ENCODE data around the gene ZBTB16.

The ZBTB16 gene

DNA sequence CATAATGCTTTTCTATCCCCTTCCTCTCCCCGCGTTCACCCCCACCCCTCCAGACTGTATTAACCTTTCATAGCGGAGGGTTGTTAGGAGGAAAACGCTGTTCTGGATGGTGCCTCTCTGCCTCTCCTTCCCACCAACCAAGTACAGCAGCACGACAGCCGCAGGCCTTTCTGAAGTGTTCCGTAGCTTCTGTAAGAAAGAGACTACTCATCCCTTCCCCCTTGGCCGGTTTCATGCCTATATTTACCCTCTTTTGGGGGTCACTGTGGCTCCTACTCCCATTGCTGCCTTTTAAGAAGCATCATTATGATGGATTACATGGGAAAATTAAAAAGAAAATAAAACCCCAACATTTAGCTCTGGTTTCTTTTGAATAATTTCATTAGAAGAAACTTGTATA is 46.5 kb downstream of the ZBTB16 start:
- DNase-seq (ENCODE audit: low read depth in 3 of 3, low spot score in 1 of 3) = no peak

DNA sequence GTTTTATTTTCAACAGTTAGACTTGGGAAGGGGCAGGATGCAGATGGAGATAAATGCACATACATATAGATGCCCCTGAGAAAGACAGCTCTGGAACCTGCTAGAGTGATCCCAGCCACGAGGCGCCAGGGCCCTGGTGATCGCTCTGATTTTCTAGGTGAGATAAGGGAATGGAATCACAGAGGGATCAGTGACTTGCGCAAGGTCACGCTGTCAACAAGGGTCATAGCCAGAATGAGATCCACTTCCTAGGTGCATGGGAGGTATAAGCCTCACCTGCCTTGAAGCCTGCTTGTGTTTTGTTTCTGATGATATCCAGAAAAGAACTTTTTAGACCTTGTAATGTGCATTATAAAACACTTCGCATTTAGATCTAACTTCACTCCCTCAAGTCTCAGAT is 47.5 kb downstream of the ZBTB16 start:
- no peak for DNase-seq (ENCODE audit: low read depth in 3 of 3, low spot score in 1 of 3)

DNA sequence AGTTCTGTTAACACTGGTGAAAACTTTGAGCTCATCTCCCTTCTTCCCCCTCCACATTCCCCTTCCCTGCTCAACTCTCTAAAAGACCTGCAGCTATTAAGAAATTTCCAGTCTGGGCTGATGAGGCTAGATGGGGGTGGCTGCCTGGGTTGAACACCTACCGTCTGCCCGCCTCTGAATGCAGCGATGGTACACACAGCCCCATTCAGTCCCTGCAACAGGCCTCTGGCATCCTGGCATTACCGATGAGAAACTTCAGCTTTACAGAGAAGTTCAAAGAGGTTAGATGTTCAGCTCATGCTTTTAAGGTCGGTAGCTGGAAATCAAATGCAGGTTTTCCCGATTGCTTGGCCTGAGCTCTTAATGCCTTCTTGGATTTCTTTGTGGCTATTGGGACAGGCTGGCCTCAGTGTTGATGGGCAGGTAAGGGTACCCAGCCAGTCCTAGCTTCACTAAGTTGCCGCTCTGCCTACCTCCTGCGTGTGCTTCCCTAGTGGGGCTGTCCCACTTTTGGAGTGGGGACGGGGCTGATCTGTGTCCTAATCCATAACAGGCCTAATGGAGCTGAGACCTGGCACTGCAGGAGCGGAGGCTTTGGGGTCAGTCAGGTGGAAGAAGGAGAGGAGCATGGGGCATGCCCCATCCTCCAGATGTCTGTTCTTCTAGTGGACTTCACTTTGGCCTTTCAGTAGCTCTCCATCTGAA is 49.1 kb downstream of the ZBTB16 start:
- no peak for DNase-seq (ENCODE audit: low read depth in 3 of 3, low spot score in 1 of 3)

DNA sequence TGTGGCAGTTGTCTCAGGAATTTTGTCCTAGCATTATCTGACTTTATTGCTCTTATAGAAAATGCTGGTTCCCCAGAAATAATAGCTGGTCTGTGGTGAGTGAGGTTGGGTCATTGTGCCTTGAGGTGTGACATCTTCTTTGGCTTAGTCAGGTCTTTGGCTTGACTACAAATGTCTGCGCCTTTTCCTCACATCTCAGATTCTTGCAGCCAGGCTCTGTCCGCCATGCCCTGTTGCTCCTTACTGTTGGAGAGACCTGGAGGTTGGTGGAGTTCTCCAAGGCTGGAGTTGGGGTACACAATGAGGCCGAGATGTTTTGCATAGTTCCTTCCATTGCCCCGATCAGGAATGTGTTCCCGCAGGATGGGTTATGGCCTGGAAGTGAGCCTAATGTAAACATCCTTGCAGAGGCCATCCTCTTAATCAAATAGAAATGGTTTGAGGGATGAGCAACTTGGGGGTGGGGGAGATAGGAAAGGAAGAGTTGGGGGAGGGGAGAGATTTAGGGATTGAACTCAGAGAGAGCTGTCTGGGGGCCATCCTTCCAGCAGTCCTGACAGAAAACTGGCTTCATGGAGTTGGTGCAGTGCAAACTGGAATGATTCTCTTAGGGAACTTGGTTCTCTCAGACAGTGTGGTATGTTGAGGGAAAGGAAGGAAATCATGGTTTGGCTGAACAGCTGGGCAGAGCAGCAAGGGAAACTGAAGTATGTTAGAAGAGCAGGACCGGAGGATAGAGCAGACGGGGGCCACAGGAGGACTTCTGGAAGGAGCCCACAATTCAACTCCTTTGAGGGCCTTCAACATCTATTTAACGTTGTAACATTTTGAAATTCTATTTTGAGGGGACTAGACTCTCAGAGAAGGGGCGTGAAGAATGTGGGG is 49.9 kb downstream of the ZBTB16 start:
- DNase-seq (ENCODE audit: low read depth in 3 of 3, low spot score in 1 of 3) = no peak

DNA sequence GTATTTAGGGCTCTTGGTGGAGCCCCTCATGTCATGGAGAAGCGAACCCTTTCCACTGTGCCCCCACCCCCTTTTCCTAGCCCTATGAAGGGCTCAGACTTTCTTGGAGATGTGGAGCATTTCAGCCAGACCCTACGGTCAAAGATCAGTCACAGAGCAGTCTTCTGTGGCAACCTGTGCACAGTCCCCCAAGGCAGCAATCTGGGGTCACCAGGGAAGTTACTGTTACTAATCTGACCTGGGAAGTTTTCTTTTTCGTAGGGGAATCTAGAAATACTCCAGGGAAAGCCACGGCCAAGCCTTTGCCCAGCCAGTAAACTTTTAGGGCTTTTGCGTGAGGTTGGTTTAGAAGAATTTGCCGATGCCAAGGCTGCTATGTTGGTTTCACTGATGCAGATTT is 50.6 kb downstream of the ZBTB16 start:
- DNase-seq (ENCODE audit: low read depth in 3 of 3, low spot score in 1 of 3) = no peak

DNA sequence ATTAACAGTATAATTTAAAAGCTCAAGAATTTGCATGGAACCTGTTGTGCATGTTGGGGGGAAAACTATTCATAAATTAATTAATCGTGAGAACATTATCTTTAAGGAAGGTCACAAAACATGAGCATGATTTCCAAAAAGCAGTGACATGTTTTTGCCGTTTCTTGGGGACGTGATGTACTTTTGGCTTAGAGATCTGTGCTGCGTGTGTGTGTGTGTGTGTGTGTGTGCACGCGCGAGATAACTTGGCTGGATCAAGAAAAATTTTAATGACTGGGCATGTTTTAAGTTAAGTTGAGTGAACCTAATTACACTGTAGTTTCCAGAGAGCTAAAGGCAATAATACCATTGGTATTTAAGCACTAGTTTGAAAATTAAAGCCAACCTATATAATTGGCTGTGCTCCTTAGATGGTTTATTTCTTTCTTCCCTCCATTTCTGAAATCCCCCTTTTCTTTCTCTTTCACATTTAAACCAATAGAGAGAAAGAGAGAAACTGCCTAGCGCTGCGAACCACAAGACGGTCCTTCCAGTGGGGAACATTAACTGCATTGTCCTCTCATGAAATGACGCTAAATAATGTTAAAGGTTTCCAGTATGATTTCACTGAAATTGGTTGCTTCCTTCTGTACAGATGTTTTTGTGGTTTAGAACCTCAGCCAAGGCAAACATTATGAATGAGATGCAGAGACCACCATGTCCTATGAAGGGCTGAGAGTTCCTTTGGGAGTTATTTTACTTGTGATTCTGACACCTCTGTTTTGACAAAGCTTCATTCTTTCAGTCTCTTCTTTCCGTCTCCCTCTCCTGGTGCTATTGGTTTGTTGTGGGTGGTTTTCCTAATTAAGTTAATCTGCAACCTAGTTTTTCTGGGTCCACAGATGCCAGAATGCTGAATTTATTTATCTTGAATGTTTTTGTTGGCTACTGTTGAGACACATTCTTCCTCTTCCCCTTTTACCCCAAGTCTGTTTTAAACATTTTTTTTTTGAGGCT is 51.7 kb downstream of the ZBTB16 start:
- DNase-seq (ENCODE audit: low read depth in 3 of 3, low spot score in 1 of 3) = no peak

DNA sequence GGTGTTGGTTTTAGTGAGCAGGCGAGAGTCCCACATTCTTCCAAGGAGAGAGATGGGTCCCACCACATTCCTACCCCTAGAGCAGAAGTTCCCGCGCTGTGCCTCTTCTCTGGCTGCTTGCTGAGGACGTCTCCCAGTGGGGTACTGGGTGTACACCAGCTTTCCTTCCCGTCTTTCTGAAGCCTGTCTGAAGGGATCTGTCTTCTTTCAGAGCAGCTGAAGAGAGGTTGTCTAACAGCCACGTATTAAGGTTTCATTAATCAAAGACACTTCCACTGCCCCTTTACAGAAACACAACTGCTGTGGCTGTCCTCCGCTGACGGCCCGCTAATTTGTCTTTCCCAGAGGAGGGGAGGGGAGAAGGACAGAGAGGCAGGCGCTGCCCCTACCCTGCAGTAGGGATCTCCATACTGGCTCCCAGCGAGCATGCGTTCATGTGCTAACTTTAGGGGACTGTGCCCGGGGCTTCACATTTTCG is 56.0 kb downstream of the ZBTB16 start:
- no peak for DNase-seq (ENCODE audit: low read depth in 3 of 3, low spot score in 1 of 3)

DNA sequence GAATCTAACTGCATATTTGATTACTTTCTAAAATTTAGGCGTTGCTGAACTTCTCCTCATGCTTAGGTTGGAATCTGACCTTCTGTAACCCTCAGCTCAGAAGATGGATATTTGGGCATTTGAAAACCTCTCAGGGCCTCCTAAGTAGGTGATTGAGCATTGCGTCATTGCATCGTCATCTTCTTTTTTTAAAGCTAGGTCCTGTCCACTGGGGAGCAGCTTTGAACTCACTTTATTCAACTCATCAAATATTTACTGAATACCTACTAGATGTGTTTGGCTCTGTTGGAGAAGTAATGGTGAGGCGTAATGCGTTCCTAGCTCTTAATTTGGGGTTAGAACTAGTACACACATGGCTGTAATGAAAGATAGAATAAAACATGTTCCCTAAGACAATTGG is 56.8 kb downstream of the ZBTB16 start:
- DNase-seq (ENCODE audit: low read depth in 3 of 3, low spot score in 1 of 3) = no peak

DNA sequence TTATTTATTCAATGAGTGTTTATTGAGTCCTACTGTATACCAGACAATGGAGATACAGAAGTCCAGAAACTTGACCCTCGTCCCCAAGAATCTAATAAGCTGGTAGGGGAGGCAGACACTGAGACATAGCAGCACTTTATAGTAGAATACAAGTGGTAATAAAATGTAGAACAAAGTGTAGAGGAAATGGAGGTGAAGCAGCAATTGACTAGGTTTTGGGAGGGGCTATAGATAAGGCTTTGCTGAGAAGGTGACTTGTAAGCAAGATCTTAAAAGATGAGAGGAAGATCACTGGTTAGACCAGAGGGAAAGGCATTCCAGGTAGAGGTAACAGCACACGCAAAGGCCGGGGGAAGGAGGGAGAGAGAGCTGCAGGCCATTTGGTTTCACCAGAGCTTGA is 57.3 kb downstream of the ZBTB16 start:
- DNase-seq (ENCODE audit: low read depth in 3 of 3, low spot score in 1 of 3) = no peak

DNA sequence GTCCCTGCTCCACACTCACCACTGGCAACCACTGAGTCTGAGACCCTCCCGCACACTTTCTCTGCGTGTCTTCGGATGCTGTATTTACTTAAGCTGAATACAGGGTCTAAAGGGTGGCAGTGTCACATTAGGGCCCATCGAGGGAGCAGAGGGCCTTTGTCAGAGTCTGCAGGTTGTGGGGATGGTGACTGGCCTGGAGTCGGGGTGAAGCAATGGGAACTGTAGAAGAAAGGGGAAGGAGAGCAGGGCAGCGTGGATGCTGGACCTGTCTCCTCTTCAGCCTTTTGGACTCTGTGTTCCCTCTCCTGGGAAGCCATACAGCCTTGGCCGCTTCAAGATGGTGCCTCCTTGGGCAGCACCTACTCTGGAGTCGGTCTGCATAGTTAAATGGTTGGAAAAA is 61.1 kb downstream of the ZBTB16 start:
- DNase-seq (ENCODE audit: low read depth in 3 of 3, low spot score in 1 of 3) = no peak

DNA sequence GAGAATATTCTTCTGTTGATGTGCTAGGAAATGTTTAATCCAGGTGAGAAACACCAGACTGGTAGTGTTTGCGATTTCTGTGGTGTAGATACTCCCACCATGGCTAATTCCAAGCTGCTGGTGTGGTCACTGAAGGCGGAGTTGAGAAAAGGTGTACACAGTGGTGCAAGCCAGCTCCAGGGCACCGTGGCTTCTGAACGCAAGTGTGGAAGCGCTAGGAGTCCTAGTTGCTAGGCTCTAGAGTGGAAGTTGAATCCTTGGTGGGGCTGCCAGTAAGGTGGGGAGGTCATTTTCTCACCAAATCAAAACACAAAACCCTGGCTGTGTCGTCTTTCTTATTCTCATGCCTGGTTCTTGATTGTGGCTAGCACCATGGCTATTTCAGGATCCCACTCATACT is 61.6 kb downstream of the ZBTB16 start:
- DNase-seq (ENCODE audit: low read depth in 3 of 3, low spot score in 1 of 3) = no peak

DNA sequence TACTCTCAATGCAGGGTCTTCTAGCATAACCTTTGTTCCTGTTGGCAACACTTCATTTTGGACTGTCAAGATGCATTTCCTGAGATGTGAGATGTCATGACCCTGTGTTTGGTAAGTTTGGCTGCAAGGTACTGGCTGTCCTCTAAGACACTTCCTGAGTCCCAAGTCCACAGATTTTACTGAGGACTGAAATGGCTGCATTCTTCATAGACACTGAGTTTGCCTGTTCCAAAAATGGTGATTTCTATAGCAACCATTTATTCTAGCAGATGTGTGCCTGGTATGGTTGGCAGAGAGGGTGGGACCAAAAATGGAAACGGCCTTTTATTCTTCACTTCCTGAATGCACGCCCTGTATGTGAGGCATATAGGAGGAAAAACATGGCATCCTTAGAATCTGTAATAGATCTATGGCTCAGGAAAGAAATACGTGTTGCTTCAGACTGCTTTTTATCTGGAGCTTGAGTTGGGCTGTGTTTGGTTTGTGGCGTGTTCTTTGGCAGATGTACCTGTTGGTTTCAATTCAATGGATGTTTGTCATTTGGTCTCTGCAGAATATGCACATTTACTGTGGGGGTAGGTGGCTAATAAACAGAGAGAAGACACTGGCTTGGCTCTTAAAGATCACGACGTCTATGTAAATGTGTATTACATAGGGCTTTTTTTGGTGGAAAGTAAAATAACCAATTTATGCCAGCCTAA is 62.4 kb downstream of the ZBTB16 start:
- DNase-seq (ENCODE audit: low read depth in 3 of 3, low spot score in 1 of 3) = no peak

DNA sequence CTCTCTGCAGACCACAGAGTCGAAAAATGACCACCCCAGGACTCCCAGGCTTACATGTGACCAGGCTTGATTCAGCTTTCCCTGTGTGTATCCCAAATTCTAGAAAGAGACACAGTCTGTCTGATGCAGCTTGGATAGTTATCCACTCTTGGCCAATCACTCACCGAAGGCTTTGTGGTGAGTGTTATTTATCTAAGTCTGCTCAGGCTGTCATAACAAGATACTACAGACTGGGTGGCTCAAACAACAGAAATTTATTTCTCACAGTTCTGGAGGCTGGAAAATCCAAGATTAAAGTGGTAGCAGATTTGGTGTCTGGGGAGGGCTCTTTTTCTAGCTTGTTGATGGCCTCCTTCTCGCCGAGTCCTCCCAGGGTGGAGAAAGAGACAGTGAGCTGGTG is 63.2 kb downstream of the ZBTB16 start:
- DNase-seq (ENCODE audit: low read depth in 3 of 3, low spot score in 1 of 3) = no peak

DNA sequence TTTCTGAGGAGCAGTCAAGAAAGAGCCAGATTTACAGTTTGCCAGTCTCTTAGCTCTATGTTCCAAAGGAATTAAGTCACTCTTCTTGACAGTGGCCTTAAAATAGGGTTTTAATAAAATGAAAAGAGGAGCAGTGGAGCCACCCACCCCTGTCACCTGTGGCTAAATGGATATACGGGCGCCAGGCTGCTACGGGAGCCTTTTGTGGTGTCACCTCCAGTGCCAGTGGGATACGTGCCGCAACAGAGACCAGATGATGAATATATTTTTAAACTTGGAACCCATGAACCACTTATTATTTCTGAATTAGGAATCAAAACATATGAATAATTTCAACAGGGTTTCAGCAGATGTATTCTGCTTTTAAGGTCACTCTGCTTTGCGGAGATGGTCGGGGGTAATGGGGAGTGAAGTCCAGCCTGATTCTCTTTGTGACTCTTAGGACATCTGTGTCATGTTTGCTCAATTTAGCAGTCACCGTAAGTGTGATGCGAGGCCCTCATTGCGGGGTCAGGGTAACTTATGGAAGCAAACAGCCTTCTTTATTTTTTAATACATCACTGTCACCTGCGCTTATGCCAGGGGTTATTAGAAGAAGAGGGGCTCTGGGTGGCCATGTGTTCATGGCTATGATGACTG is 64.3 kb downstream of the ZBTB16 start:
- no peak for DNase-seq (ENCODE audit: low read depth in 3 of 3, low spot score in 1 of 3)

DNA sequence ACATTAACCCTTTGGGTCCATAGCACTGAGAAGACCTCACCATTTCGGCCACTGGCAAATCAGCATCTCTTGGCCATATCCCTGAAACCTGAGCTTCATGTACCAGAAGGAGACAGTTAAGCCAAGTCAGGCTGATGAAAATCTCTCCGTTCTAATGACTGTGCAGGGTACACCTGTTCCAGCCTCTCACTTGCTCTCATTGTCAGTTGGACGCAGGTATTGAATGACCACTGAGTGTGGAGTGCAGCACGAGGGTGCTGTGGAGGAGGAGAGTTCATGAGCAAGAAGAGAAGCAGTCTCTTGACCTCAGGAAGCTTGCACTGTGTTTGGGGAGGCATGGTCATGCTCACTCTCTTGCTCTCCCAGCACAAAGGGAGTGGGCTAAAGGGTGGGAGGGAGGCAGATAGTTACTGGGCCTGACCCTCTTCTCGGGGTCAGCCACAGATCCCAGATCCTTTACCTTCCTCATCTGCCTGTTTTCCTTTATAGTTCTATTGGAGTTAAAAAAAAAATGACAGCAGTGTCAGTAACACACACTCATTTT is 65.2 kb downstream of the ZBTB16 start:
- no peak for DNase-seq (ENCODE audit: low read depth in 3 of 3, low spot score in 1 of 3)

DNA sequence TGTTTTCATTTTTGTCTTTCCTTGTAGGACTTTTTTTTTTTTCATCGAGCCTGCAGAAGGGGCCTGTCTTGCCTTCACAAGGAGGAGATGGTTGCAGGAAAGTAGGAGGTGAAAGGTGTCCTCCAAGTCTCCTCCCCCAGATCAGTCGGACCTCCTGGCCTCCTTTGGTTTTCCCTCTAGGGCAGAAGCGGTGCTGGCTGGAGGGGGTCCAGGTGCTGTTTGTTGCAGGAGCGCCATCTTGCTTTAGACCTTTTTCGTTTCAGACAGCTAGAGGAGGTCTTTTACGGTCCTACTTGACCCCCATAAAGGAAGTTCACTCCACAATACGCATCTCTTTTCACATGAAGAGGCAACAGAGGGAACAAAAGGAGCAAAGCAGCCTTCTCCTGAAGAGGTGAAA is 66.0 kb downstream of the ZBTB16 start:
- DNase-seq (ENCODE audit: low read depth in 3 of 3, low spot score in 1 of 3) = no peak

DNA sequence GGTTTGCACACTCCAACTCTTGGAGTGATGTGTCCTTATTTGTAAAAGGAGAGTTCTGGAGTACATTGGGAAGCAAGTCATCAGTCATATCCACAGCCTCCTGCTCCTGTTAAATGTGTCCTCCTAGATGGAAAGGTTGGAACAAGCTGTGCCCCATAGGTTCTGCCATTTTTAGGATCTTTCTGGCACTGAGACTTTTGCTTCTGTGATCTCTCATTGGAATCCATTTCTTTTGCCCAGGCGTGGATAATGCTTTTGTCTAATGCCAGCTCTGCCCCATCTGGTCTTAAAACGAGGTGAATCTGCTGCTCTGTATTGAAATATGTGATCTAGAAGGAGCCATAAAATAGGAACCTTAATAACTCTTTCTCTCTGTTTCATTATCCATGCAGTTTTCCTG is 66.4 kb downstream of the ZBTB16 start:
- no peak for DNase-seq (ENCODE audit: low read depth in 3 of 3, low spot score in 1 of 3)

DNA sequence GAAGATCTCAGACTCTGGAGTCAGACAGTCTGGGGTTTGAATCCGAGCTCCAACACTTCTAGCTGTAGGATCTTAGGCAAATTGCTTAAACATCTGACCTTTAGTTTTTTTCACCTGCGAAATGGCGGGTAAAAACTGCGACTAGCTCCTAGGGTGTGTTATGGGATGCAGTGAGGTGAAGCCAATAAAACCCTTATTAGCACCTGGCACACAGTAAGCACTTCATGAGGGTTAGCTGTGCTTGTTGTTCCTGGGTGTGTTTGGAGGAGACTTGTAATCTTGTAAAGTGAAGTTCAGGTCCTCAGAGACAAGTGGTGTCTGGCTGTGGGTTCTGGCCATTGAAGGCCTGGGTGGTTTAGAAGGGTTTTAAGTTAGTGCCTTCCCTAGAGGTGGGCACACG is 68.9 kb downstream of the ZBTB16 start:
- no peak for DNase-seq (ENCODE audit: low read depth in 3 of 3, low spot score in 1 of 3)

DNA sequence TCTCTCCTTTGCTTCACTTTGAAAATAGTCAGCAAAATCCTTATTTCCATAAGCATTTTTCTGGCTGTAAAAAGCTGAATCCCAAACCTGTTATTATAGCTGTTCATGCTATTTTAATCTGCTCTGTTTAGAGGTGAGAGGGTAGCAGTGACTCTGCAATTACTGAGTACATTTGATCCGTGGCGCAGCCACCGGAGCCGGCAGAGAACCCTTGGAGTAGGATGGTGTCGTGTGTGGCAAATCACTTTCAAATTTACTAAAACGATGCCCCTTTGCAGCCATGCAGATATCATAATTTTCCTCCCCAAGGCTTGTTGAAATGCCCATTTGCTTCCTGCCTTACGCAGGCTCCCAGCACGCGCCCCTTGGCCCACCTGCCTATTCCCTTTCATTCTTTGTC is 69.6 kb downstream of the ZBTB16 start:
- DNase-seq (ENCODE audit: low read depth in 3 of 3, low spot score in 1 of 3) = no peak

DNA sequence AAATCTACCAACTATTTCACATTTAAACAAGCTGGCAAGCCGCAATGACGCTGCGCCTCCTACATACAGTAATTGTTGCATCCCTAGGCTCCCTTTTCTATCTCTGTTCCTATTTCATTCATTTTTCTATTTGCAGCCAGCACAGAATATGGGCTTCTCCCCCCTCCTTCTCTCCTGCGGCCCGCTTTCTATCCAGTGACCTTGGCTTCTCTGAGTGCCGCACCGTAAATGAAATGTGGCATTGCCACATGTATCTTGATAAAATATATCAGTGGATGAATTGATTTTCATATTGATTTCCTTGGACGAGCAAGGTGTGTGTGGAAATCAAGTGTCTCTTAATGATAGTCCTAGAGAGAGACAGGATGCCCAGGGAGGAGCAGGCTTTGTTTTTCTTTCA is 70.2 kb downstream of the ZBTB16 start:
- DNase-seq (ENCODE audit: low read depth in 3 of 3, low spot score in 1 of 3) = no peak

All from stimulated activated CD4-positive, alpha-beta T cell treated with anti-CD3 and anti-CD28 coated beads, TNF-alpha, amount 100 ng/mL, for 1 hour (primary cell).